Measurements from ENCODE around the gene GNPDA1.
"Not testable (repeated sequence)": the region's sequence is repeated elsewhere in the genome, so short reads cannot be mapped to it uniquely, and the experiment has no call there.

The GNPDA1 gene

GRCh38 chr5:142040285-142040684, 27.5 kb upstream of the GNPDA1 start:
- Histone ChIP-seq H3K27me3 (ENCODE audit: control insufficient read depth, insufficient read depth, low read length) (no peaks in the 10 kb centered on the region), H3K4me3 (ENCODE audit: low read depth, low read length) (no peak overlapping the region), H3K27ac (ENCODE audit: low read depth, low read length) (no peak overlapping the region), H3K9me3 (ENCODE audit: control insufficient read depth, insufficient read depth, low read length) (no peaks in the 10 kb centered on the region), H3K4me1 (ENCODE audit: control insufficient read depth, insufficient read depth, low read length) (no peaks in the 10 kb centered on the region), H3K9ac (ENCODE audit: low read depth, low read length) (no peak overlapping the region), H3K36me3 (ENCODE audit: control insufficient read depth, insufficient read depth, low read length) (no peaks in the 10 kb centered on the region)

GRCh38 chr5:142038735-142039134, 25.9 kb upstream of the GNPDA1 start:
- no peak overlapping the region for H3K4me3 ChIP-seq (ENCODE audit: low read depth, low read length)
- H3K27ac ChIP-seq (ENCODE audit: low read depth, low read length): no peak overlapping the region
- 0 out of 2 replicates have a peak, but pooled peaks cover 4% of the 10 kb centered on the region for H3K4me1 ChIP-seq (ENCODE audit: control insufficient read depth, insufficient read depth, low read length)
- H3K36me3 ChIP-seq (ENCODE audit: control insufficient read depth, insufficient read depth, low read length): no peaks in the 10 kb centered on the region
- no peak overlapping the region for H3K9ac ChIP-seq (ENCODE audit: low read depth, low read length)
- H3K27me3 ChIP-seq (ENCODE audit: control insufficient read depth, insufficient read depth, low read length): no peaks in the 10 kb centered on the region
- H3K9me3 ChIP-seq (ENCODE audit: control insufficient read depth, insufficient read depth, low read length): no peaks in the 10 kb centered on the region

- not testable (repeated sequence) for H3K27me3 ChIP-seq (ENCODE audit: control insufficient read depth, insufficient read depth, low read length); H3K9me3 ChIP-seq (ENCODE audit: control insufficient read depth, insufficient read depth, low read length); H3K4me1 ChIP-seq (ENCODE audit: control insufficient read depth, insufficient read depth, low read length); H3K36me3 ChIP-seq (ENCODE audit: control insufficient read depth, insufficient read depth, low read length); H3K4me3 ChIP-seq (ENCODE audit: low read depth, low read length); H3K9ac ChIP-seq (ENCODE audit: low read depth, low read length); H3K27ac ChIP-seq (ENCODE audit: low read depth, low read length)
Observed at GRCh38 chr5:142037599-142037998, 24.8 kb upstream of the GNPDA1 start.

- Histone ChIP-seq H3K36me3 (ENCODE audit: control insufficient read depth, insufficient read depth, low read length) (no peaks in the 10 kb centered on the region), H3K4me3 (ENCODE audit: low read depth, low read length) (no peak overlapping the region), H3K9me3 (ENCODE audit: control insufficient read depth, insufficient read depth, low read length) (no peaks in the 10 kb centered on the region), H3K27ac (ENCODE audit: low read depth, low read length) (no peak overlapping the region), H3K4me1 (ENCODE audit: control insufficient read depth, insufficient read depth, low read length) (0 out of 2 replicates have a peak, but pooled peaks cover 4% of the 10 kb centered on the region), H3K27me3 (ENCODE audit: control insufficient read depth, insufficient read depth, low read length) (no peaks in the 10 kb centered on the region), H3K9ac (ENCODE audit: low read depth, low read length) (no peak overlapping the region)
Observed at GRCh38 chr5:142036918-142037317, 24.1 kb upstream of the GNPDA1 start.

GRCh38 chr5:142034994-142035393, 22.2 kb upstream of the GNPDA1 start:
- 0 out of 2 replicates have a peak, but pooled peaks cover 4% of the 10 kb centered on the region for H3K4me1 ChIP-seq (ENCODE audit: control insufficient read depth, insufficient read depth, low read length)
- no peak overlapping the region for H3K9ac ChIP-seq (ENCODE audit: low read depth, low read length)
- H3K4me3 ChIP-seq (ENCODE audit: low read depth, low read length): no peak overlapping the region
- H3K27me3 ChIP-seq (ENCODE audit: control insufficient read depth, insufficient read depth, low read length): no peaks in the 10 kb centered on the region
- H3K27ac ChIP-seq (ENCODE audit: low read depth, low read length): no peak overlapping the region
- no peaks in the 10 kb centered on the region for H3K36me3 ChIP-seq (ENCODE audit: control insufficient read depth, insufficient read depth, low read length)
- H3K9me3 ChIP-seq (ENCODE audit: control insufficient read depth, insufficient read depth, low read length): no peaks in the 10 kb centered on the region

GRCh38 chr5:142033632-142034567, 21.1 kb upstream of the GNPDA1 start:
- H3K36me3 ChIP-seq (ENCODE audit: control insufficient read depth, insufficient read depth, low read length); H3K27me3 ChIP-seq (ENCODE audit: control insufficient read depth, insufficient read depth, low read length); H3K27ac ChIP-seq (ENCODE audit: low read depth, low read length); H3K9me3 ChIP-seq (ENCODE audit: control insufficient read depth, insufficient read depth, low read length); H3K9ac ChIP-seq (ENCODE audit: low read depth, low read length); H3K4me1 ChIP-seq (ENCODE audit: control insufficient read depth, insufficient read depth, low read length); H3K4me3 ChIP-seq (ENCODE audit: low read depth, low read length): not testable (repeated sequence)

- no peak overlapping the region for H3K4me3 ChIP-seq (ENCODE audit: low read depth, low read length)
- no peaks in the 10 kb centered on the region for H3K9me3 ChIP-seq (ENCODE audit: control insufficient read depth, insufficient read depth, low read length)
- H3K4me1 ChIP-seq (ENCODE audit: control insufficient read depth, insufficient read depth, low read length): 0 out of 2 replicates have a peak, but pooled peaks cover 4% of the 10 kb centered on the region
- no peaks in the 10 kb centered on the region for H3K36me3 ChIP-seq (ENCODE audit: control insufficient read depth, insufficient read depth, low read length)
- no peaks in the 10 kb centered on the region for H3K27me3 ChIP-seq (ENCODE audit: control insufficient read depth, insufficient read depth, low read length)
- no peak overlapping the region for H3K9ac ChIP-seq (ENCODE audit: low read depth, low read length)
- H3K27ac ChIP-seq (ENCODE audit: low read depth, low read length): no peak overlapping the region
Observed at GRCh38 chr5:142032747-142033631, 20.2 kb upstream of the GNPDA1 start.

GRCh38 chr5:142032150-142032549, 19.3 kb upstream of the GNPDA1 start:
- no peaks in the 10 kb centered on the region for H3K27me3 ChIP-seq (ENCODE audit: control insufficient read depth, insufficient read depth, low read length)
- H3K4me3 ChIP-seq (ENCODE audit: low read depth, low read length): no peak overlapping the region
- no peak overlapping the region for H3K27ac ChIP-seq (ENCODE audit: low read depth, low read length)
- H3K4me1 ChIP-seq (ENCODE audit: control insufficient read depth, insufficient read depth, low read length): 0 out of 2 replicates have a peak, but pooled peaks cover 4% of the 10 kb centered on the region
- no peaks in the 10 kb centered on the region for H3K36me3 ChIP-seq (ENCODE audit: control insufficient read depth, insufficient read depth, low read length)
- H3K9ac ChIP-seq (ENCODE audit: low read depth, low read length): no peak overlapping the region
- H3K9me3 ChIP-seq (ENCODE audit: control insufficient read depth, insufficient read depth, low read length): no peaks in the 10 kb centered on the region

GRCh38 chr5:142025637-142026036, 12.8 kb upstream of the GNPDA1 start:
- 0 out of 2 replicates have a peak, but pooled peaks cover 5% of the 10 kb centered on the region for H3K4me1 ChIP-seq (ENCODE audit: control insufficient read depth, insufficient read depth, low read length)
- no peak overlapping the region for H3K27ac ChIP-seq (ENCODE audit: low read depth, low read length)
- no peaks in the 10 kb centered on the region for H3K36me3 ChIP-seq (ENCODE audit: control insufficient read depth, insufficient read depth, low read length)
- H3K27me3 ChIP-seq (ENCODE audit: control insufficient read depth, insufficient read depth, low read length): no peaks in the 10 kb centered on the region
- no peak overlapping the region for H3K9ac ChIP-seq (ENCODE audit: low read depth, low read length)
- H3K9me3 ChIP-seq (ENCODE audit: control insufficient read depth, insufficient read depth, low read length): no peaks in the 10 kb centered on the region
- H3K4me3 ChIP-seq (ENCODE audit: low read depth, low read length): peak overlapping the region; percentile 56

GRCh38 chr5:142024771-142025304, 12.0 kb upstream of the GNPDA1 start:
- Histone ChIP-seq H3K4me1 (ENCODE audit: control insufficient read depth, insufficient read depth, low read length) (0 out of 2 replicates have a peak, but pooled peaks cover 5% of the 10 kb centered on the region), H3K4me3 (ENCODE audit: low read depth, low read length) (peak overlapping the region; percentile 56), H3K27me3 (ENCODE audit: control insufficient read depth, insufficient read depth, low read length) (no peaks in the 10 kb centered on the region), H3K36me3 (ENCODE audit: control insufficient read depth, insufficient read depth, low read length) (no peaks in the 10 kb centered on the region), H3K9ac (ENCODE audit: low read depth, low read length) (peak overlapping the region; percentile 56), H3K27ac (ENCODE audit: low read depth, low read length) (peak overlapping the region; percentile 92), H3K9me3 (ENCODE audit: control insufficient read depth, insufficient read depth, low read length) (peaks cover 5% of the 10 kb centered on the region)
